Myocyte (in vitro differentiated cells): ENCODE measurements around the gene SOBP. TPM values are rescaled to one million over a fixed set of nuclear protein-coding genes. Genes with fewer than 3 reads are reported as not detected.
A peak's percentile ranks its signal among the peaks of the same experiment; 100 is the strongest.

ENCODE experiments used
- DNase-seq: peaks from one replicate; pipeline ENCODE4 v3.0.0-alpha.2; 2012; ENCODE audit warnings: low read depth
- total RNA-seq: library from RNA; depleted of rRNA; stranded (reverse); fragments of >200 nt; gene quantifications from 2 replicates; pipeline ENCODE4 v1.2.3, GENCODE V29; 2014

SOBP gene
- total RNA-seq, 1 donor from 2014 or later, result 0.21 TPM

DNA sequence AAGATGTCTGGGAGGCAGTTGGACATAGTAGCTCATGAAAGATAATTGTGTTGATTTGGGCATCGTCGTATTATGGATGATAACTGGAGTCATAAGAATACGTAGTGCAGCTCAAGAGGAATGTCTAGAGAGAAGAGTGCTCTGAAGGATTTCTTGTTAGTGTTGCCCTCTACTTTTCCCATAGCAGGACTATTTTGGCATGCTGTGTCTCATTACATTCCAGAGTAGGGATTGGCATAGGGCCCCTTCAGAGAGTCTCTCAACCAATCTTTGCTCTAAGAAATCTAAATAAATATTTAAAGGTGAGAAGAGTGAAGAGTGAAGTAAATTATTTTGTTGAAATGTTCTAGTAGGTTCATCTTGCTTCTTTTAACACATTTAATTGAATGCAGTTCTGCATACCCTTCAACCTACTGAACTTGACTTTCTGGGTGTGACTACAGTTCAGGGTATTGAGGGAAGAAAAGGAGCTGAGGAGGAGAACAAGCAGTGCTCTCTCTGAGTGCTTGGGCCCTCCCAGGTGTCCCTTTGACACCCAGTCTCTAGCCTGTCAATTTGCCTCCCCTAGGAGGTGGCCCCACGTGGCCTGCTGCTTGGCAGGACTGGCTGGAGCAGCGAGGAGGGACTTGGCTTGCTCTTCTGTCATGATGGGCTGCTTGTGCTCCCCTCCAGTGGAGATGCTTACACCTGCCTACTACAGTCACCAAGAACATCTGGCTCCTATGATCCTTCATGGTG is 33.3 kb downstream of the SOBP start:
- no peak for DNase-seq

GRCh38 chr6:107523794-107524193 is 33.9 kb downstream of the SOBP start:
- DNase-seq, result no peak

DNA sequence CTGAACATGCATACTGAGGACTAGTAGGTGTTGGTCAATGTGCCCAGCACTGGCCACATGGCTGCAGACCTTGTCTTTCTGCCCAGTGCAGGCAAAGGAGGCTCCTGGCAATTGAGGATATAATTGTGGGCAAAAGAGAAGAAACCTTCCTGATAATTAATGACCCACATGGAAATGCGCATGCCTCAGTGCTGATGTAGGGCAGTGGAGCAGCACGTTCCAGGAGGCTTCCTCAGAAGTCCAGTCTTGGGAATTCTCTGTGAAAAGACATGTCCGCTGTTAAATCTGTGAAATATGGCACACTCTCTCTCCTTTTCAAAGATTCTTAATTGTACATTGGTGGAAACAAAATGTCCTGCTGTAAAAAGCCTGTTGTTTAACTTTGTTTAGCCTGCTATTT is 34.7 kb downstream of the SOBP start:
- no peak for DNase-seq

GRCh38 chr6:107531868-107532267 is 42.0 kb downstream of the SOBP start:
- DNase-seq, result no peak

- no peak for DNase-seq
These were observed 42.8 kb downstream of the SOBP start for GRCh38 chr6:107532706-107533105.

DNA sequence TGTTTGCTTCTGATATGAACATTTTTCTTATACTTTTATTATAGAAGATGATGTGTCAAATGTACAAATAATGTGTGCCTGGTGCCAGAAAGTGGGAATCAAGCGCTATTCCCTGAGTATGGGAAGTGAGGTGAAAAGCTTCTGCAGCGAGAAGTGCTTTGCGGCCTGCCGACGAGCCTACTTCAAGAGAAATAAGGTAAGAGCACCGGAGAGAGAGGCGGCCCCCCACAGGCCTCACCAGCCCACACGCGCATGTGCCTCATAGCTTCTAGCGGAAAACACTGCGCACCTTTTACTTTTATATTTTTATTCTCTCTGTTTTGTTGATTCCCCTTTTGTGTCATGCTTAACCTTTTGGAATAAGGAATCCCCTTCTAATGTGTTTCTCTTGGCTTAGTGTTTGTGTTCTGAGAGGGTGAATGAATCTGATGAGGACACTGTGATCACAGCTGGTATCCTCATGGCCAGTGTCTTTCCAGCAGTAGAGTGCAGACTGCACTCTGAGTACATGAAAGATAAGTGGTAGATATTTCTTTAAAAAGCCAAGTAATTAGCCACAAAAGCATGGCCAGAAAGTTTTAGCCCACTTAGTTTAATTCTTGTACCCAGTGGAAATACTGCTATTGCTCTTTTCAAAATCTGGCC is 43.6 kb downstream of the SOBP start:
- no peak for DNase-seq

DNA sequence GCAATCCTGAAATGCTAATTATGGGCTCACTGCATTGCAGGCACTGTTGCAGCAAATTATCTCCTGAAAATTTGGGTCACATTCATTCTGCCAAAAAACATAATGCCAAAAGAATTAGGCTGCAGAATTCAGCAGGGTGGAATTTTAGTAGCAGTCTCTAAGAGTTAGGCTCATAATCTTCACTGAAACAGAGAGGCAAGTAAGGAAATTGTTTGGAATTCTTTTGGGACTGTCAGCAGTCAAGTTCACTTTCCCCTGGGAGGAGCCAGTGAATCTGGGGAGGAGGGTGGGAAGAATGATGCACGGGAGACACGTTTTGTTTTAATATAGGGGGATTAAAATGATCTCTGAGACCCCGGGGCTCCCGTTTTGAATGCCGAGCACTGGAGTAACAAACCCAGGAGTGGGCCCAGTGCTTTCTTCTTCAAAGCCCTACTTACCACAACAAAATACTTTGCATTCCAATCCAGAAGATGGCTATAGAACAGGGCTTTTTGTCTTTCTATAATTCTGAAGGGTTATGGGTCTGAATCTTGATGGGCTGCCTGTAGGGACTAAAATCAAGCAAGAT is 44.7 kb downstream of the SOBP start:
- DNase-seq, result no peak

DNA sequence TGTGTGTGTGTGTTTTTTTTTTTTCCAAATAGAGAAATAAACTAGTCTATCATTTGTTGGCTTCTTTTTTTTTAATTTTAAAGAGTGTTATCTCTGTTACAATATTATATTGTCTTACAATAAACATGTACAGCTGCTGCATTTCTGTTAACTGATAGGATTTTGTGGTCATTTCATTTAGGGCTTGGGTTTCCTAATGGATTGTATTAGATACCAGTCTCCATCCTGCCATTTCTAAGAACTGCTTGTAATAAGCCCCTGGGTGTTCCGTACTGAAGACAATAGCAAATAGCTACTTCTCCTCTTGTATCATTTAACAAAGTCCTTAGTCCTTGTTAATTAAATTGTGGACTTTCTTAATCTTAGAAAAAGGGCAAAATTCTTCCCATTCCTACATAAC is 45.7 kb downstream of the SOBP start:
- DNase-seq, result peak; percentile 26

DNA sequence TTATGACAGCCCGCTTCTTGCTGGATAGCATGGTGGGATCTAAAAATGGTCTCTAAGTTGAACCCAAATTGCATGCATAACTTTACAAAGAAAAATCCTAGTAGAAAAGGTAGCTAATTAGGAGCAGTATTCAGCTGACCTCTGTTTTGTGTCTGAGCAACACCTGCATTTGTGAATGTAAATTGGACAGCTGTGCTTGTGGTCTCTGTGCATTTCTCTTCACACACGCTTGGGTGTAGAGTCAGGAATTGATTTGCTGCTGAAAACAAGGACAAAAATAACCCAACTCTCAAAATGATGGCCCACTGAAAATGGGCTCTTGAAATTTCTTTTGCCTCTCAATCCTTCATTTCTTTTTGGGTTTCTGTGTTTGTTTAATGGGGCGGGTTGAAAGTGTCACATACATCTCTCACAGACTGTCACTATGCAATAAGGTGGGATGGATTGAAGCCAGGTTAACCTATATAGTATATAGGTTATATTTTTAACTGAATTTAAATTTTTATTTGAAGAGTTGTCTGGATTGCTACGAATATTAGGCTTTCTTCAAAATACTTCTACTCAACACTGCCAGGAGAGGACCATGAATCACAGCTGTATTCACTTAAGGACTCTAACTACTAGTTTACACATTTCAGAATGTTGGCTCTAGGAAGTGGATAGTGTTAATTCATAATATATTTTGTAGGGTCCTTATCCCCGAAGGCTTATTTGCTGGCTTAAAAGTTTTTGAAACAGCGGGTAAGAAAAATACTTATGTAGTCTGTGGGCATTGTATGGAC is 46.5 kb downstream of the SOBP start:
- DNase-seq, result no peak

DNA sequence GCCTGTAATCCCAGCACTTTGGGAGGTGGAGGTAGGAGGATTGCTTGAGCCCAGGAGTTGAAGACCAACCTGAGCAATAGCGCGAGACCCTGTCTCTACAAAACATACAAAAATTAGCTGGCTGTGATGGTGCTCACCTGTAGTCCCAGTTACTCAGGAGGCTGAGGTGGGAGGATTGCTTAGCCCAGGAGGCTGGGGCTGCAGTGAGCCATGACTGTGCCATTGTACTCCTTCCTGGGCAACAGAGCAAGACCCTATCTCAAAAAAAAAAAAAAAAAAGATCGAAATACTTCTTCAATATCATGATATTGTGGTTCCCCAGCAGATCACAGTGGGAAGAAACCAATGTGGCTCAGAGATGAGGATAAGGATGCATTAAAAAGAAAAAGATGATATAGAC is 47.6 kb downstream of the SOBP start:
- no peak for DNase-seq

DNA sequence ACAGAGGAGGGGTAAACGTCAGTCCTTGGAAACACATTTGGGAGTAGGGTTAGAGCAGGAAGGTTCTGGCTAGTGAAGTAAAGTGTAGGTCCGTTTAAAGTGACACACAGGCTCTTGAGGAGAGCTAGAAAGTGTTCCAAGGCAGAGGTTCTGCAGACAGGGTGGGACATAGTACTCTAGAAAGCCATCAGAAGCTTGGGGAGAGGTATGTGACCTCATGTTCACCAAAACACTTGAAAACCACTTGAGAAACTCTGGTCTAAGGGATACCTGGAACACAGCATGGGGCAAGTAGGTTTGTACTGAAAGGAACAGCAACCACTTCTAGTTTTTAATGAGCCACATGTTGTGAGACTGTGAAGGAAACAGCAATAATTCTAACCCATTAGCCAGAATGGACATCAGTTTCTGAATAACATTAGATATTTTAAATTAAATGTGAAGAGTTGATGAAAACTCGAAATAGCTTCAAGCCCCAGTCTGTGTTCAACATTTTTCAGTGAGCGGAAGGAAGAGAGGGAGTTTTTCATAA is 49.0 kb downstream of the SOBP start:
- no peak for DNase-seq

DNA sequence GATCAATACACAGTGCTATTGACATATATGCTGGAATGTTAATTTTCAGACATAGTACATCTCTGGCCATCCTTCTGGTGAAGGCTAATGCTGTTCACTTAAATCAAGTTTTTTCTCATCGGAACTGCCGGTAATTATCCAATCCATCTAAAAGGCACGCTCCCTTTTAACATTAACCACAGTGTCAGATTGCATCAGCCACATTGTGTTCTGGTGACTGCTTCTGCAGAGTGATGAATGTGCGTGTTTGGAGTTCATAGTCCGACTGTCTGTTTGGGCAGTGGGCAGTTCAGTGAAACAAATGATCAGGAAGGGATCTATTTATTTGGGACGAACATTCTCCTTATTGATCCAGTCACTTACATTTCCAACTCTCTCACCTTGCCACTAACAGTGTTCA is 49.5 kb downstream of the SOBP start:
- peak; percentile 31 for DNase-seq

- no peak for DNase-seq
These were observed 50.0 kb downstream of the SOBP start for GRCh38 chr6:107539849-107540464.

GRCh38 chr6:107540465-107540857 is 50.5 kb downstream of the SOBP start:
- DNase-seq, result no peak

- no peak for DNase-seq
These were observed 52.3 kb downstream of the SOBP start for GRCh38 chr6:107542192-107542668.

DNA sequence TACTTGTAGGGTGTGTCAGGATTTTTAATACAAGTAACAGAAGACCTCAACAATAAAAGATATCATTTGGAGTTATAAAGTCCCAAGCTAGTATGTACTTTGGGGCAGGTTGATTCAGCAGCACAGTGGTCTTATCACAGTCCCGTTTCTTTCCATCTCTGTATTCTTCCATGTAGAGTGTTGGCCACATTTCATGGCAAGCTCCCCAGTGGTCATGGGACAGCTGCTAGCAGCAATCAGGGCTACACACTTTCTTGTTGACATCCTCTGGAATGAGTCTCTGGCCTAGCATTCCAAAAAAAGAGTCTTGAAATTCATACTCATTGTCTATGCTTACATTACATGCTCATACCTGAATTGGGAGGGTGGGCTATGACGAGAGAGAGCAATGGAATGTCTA is 53.2 kb downstream of the SOBP start:
- peak; percentile 75 for DNase-seq

DNA sequence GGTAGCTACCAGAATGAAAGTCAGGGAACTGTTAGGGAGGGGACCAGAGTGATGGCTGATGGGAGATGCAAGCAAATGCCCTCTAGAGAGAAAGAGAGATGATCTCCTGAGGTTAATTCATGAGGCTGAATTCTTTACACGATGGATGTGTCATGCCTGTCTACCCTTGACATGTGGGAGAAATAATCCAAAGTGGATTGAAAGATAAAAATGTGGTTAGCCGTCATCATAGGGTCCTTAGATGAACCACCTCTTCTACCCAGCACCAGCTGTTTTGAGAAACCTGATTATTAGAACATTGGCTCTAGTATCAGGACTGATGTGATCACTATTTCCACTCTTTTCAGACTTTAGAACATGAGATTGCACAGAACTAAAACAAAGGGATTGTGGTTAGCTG is 53.6 kb downstream of the SOBP start:
- peak; percentile 48 for DNase-seq

DNA sequence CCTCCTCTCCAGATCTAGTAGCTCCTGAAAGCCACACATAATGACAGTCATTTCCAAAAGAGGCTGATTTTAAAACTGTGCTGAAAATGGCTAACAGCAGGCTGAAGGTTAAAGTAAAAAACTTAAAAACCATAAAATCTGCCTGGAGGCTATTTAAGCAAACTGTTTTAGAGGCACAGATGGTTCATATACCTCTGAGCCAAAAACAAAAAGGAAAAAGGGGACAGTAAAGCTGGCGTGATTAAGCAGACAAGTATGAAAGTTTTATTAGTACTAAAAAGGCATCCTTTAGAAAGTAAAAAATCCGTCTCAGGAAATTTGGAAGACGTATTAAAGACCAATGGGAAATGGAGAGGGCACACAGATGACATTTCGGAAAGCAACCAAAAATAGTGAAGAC is 55.8 kb downstream of the SOBP start:
- no peak for DNase-seq

GRCh38 chr6:107546691-107547450 is 57.0 kb downstream of the SOBP start:
- DNase-seq, result no peak

DNA sequence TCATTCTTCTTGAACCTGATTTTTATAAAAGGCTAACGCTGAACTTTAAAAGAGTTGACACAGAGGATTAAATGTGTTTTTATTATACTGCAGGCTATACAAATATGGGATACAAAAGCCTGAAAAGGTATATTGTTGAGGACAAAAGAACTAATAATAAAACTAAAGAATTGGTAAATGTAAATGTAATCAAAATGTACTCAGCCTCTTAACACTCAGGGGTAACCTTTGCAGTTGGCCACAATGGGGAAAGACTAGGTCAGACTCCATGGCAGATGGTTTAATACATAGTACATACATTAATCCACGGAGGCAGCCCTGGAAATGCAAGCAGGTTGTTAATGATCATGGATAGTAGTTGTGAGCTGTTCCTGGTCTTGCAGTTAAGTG is 57.5 kb downstream of the SOBP start:
- no peak for DNase-seq
